Endothelial cell of umbilical vein (primary cell): ENCODE results near the gene MAPK4. TPM values are rescaled to one million over a fixed set of nuclear protein-coding genes. Genes with fewer than 3 reads are reported as not detected.

ENCODE experiments used
- BruUV-seq: library from RNA; stranded (reverse); fragments of 400-500 nt; replicated peaks from 2 replicates; lab custom pipeline; 2021; lab: Mats Ljungman, UMichigan
- CTCF ChIA-PET: fragments of 300-600, 350-600 bp; sonication (Branson Sonifier 250); formaldehyde crosslinking; loops from one replicate; lab custom pipeline; 2021; ENCODE audit warnings: antibody characterized with exemption, inconsistent platforms; lab: Charles Lee
- POLR2A ChIA-PET: fragments of 300-600, 350-600 bp; sonication (Branson Sonifier 250); formaldehyde crosslinking; loops from one replicate; lab custom pipeline; 2021; ENCODE audit warnings: antibody characterized with exemption, inconsistent platforms; lab: Charles Lee
- DNase-seq: peaks from one replicate; pipeline ENCODE4 v3.0.0-alpha.2; 2011; ENCODE audit warnings: low read depth, low spot score
- FAIRE-seq: peaks from 2 replicates; lab custom pipeline; 2011; peaks lifted over from hg19 to GRCh38; lab: Jason Lieb, UNC
- H2AFZ ChIP-seq: 2 replicates; pipeline ENCODE4 v1.6.0; 2012; ENCODE audit warnings: low read depth, low read length, control low read depth, inconsistent platforms
- H3K27ac ChIP-seq: 2 replicates; pipeline ENCODE4 v1.5.1; 2011; ENCODE audit warnings: low read depth, mild to moderate bottlenecking, control low read depth, low read length, moderate library complexity; ENCODE audit not compliant: insufficient read depth
- H3K27me3 ChIP-seq, 2 experiments: 2 replicates each; pipeline versions ENCODE4 v1.6.0 to v1.6.1; 2011; ENCODE audit warnings: low read length in 2 of 2, mixed read lengths in 1 of 2; ENCODE audit not compliant: control insufficient read depth in 2 of 2, insufficient read depth in 2 of 2
- H3K36me3 ChIP-seq, 2 experiments: 2 replicates in 1 of 2; 3 replicates in 1 of 2; pipeline ENCODE4 v1.5.1; 2011; ENCODE audit warnings: low read length in 2 of 2, mild to moderate bottlenecking in 1 of 2, moderate library complexity in 1 of 2; ENCODE audit not compliant: control insufficient read depth in 2 of 2, insufficient read depth in 2 of 2; ENCODE audit errors: extremely low read depth in 1 of 2
- H3K4me1 ChIP-seq: 3 replicates; pipeline ENCODE4 v1.5.1; 2011; ENCODE audit warnings: mild to moderate bottlenecking, low read length; ENCODE audit not compliant: control insufficient read depth, insufficient read depth; ENCODE audit errors: extremely low read depth
- H3K4me2 ChIP-seq: 2 replicates; pipeline ENCODE4 v1.6.1; 2011; ENCODE audit warnings: low read length, control low read depth, mixed read lengths; ENCODE audit not compliant: insufficient read depth
- H3K4me3 ChIP-seq, 3 experiments: fragments of 200-600 bp in 1 of 3; sonication (generic), shearing (Covaris generic) in 1 of 3; replicated peaks in 1 of 3; 2 replicates each; pipeline ENCODE4 v1.5.1; 2011 to 2016; ENCODE audit warnings: control low read depth in 3 of 3, low read length in 3 of 3, mild to moderate bottlenecking in 2 of 3, inconsistent platforms in 1 of 3, low read depth in 1 of 3, moderate library complexity in 1 of 3; ENCODE audit not compliant: insufficient read depth in 1 of 3
- H3K79me2 ChIP-seq: 2 replicates; pipeline ENCODE4 v1.6.0; 2012; ENCODE audit warnings: low read length, inconsistent platforms; ENCODE audit not compliant: control insufficient read depth, insufficient read depth
- H3K9ac ChIP-seq: replicated peaks from 2 replicates; pipeline ENCODE3; 2011; ENCODE audit warnings: low read length, control low read depth; ENCODE audit not compliant: insufficient read depth; ENCODE audit errors: extremely low read depth
- H3K9me1 ChIP-seq: replicated peaks from 3 replicates; pipeline ENCODE4 v1.6.0; 2011; ENCODE audit warnings: mild to moderate bottlenecking, low read length; ENCODE audit not compliant: control insufficient read depth, insufficient read depth; ENCODE audit errors: extremely low read depth
- H3K9me3 ChIP-seq: replicated peaks from 2 replicates; pipeline ENCODE4 v1.5.1; 2012; ENCODE audit warnings: low read length, inconsistent platforms; ENCODE audit not compliant: control insufficient read depth, insufficient read depth
- H4K20me1 ChIP-seq: replicated peaks from 2 replicates; pipeline ENCODE3; 2011; ENCODE audit warnings: mild to moderate bottlenecking, low read length; ENCODE audit not compliant: control insufficient read depth, insufficient read depth; ENCODE audit errors: extremely low read depth
- EZH2 ChIP-seq: IDR thresholded peaks from 2 replicates; pipeline ENCODE4 v1.6.1; 2012; ENCODE audit warnings: borderline replicate concordance, low read depth, mild to moderate bottlenecking, moderate library complexity, low read length, inconsistent platforms; ENCODE audit not compliant: severe bottlenecking
- FOS ChIP-seq: IDR thresholded peaks from 2 replicates; pipeline ENCODE4 v1.6.1; 2011; ENCODE audit warnings: mild to moderate bottlenecking, low read length, moderate library complexity, borderline replicate concordance; ENCODE audit not compliant: insufficient read depth
- GATA2 ChIP-seq: IDR thresholded peaks from 2 replicates; pipeline ENCODE4 v1.7.0; 2011; ENCODE audit warnings: low read depth, mild to moderate bottlenecking, moderate library complexity, mixed read lengths, low read length; ENCODE audit not compliant: insufficient read length, insufficient read depth
- JUN ChIP-seq: IDR thresholded peaks from 2 replicates; pipeline ENCODE4 v1.6.1; 2011; ENCODE audit warnings: borderline replicate concordance, low read depth; ENCODE audit not compliant: insufficient read length, insufficient read depth
- MYC ChIP-seq: IDR thresholded peaks from one replicate; pipeline ENCODE4 v1.6.1; 2011; ENCODE audit warnings: mild to moderate bottlenecking, low read depth, low read length
- POLR2A ChIP-seq: IDR thresholded peaks from 2 replicates; pipeline ENCODE4 v1.6.1; 2012; ENCODE audit warnings: low read depth, mild to moderate bottlenecking, control low read depth, low read length
- POLR2AphosphoS5 ChIP-seq: IDR thresholded peaks from 2 replicates; pipeline ENCODE4 v1.6.1; 2012; ENCODE audit warnings: low read depth, mild to moderate bottlenecking, control low read depth, low read length, moderate library complexity; ENCODE audit not compliant: insufficient read depth
- dilution Hi-C: fragments of 300-500 bp; cut with MboI; formaldehyde crosslinking; loops from one replicate; pipeline ENCODE4 v1.15.0; 2019; ENCODE audit warnings: low sequenced_read_pairs; ENCODE audit not compliant: extremely low pct_ligation_motif_present
- intact Hi-C: fragments of 100-400 bp; cut with micrococcal nuclease; formaldehyde crosslinking; loops from one replicate; pipeline ENCODE4 v1.10.0; 2022
- polyA plus RNA-seq, 4 experiments: library from polyadenylated mRNA; depleted of rRNA in 3 of 4; stranded (reverse) in 3 of 4; unstranded in 1 of 4; fragments of >200 nt; gene quantifications; 2 replicates each; pipeline versions ENCODE4 v1.2.1 to v1.2.3, GENCODE V29; 2011 to 2012; ENCODE audit warnings: missing spikeins in 1 of 4
- total RNA-seq: library from RNA; stranded (reverse); gene quantifications from 2 replicates; pipeline ENCODE4 v1.2.3, GENCODE V29; 2021
- TF ChIP-seq, protein P1 (sequence below): IDR thresholded peaks from 2 replicates; pipeline ENCODE4 v1.6.1; 2011; ENCODE audit not compliant: insufficient read depth, insufficient read length
- TF ChIP-seq, protein P2 (sequence below), 2 donors: IDR thresholded peaks; 1 replicate in 1 of 2; 2 replicates in 1 of 2; pipeline ENCODE4 v1.5.1; 2011; ENCODE audit warnings: low read length in 2 of 2, mild to moderate bottlenecking in 2 of 2, moderate library complexity in 2 of 2, control low read depth in 1 of 2, inconsistent platforms in 1 of 2, low read depth in 1 of 2; ENCODE audit not compliant: insufficient read depth in 1 of 2; ENCODE audit errors: extremely low read depth in 1 of 2

The MAPK4 gene
- total and polyA plus RNA-seq, 2 donors (not counting 3 experiments of a cell fraction or from before 2014, with no cell fraction given): not detected

DNA sequence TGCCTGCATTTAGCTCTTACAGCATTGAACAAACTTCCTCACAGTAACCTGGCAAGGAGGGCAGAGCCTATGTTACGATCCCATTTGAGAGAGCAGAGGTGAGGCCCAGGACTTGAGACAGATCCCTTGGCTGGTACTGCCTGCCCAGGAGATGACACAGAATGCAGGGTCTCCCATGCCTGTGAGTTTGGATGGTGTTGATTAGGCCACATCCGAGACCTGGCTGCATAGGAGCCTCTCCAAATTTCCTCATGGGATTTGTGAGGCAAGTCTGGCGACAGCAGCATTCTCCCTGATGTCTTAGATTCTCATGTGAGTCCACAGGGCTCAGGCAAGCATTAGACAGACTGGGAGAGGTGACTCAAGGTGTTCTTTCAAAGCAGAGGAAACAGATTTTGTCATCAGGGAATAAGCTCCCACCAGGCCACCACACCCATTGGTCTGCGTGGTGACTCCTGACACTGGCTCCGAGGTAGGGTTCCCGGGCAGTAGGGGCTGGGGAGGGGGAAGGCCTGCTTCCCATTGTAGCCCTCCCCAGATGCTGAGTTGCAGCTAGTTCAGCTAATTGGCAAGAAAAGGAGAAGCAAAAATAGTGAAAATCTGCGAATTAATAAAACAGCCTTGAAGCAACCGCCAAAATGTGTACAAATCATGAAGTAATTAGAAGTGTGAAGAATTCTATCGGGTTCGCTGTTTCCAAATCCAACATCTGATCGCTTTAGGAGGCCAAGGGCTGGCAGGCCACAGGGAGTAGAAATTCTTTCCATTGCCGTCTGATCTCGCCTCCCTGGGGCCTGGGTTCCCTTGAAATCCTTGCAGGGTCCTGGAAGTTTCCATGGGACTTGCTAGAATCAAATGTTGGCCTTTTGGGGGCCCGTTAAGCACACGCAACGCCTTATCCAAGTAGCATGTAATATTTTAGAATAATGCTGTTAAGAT is 68.0 kb downstream of the MAPK4 start:
- POLR2A ChIA-PET: no interaction called here
- no peaks in the 10 kb centered on the region for H3K36me3 ChIP-seq
- no peaks in the 10 kb centered on the region for H4K20me1 ChIP-seq
- no peaks in the 10 kb centered on the region for H3K27me3 ChIP-seq
- H3K9ac ChIP-seq: no peak overlapping the region
- H3K9me1 ChIP-seq: no peaks in the 10 kb centered on the region
- H3K27ac ChIP-seq: no peak overlapping the region
- intact Hi-C loops: no loop called here
- TF ChIP-seq POLR2A (no peak), EZH2 (no peak), FOS (no peak), MYC (no peak), JUN (no peak), GATA2 (no peak), POLR2AphosphoS5 (no peak)
- TF ChIP-seq, protein P1, sequence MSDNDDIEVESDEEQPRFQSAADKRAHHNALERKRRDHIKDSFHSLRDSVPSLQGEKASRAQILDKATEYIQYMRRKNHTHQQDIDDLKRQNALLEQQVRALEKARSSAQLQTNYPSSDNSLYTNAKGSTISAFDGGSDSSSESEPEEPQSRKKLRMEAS: no peak
- TF ChIP-seq, protein P2, sequence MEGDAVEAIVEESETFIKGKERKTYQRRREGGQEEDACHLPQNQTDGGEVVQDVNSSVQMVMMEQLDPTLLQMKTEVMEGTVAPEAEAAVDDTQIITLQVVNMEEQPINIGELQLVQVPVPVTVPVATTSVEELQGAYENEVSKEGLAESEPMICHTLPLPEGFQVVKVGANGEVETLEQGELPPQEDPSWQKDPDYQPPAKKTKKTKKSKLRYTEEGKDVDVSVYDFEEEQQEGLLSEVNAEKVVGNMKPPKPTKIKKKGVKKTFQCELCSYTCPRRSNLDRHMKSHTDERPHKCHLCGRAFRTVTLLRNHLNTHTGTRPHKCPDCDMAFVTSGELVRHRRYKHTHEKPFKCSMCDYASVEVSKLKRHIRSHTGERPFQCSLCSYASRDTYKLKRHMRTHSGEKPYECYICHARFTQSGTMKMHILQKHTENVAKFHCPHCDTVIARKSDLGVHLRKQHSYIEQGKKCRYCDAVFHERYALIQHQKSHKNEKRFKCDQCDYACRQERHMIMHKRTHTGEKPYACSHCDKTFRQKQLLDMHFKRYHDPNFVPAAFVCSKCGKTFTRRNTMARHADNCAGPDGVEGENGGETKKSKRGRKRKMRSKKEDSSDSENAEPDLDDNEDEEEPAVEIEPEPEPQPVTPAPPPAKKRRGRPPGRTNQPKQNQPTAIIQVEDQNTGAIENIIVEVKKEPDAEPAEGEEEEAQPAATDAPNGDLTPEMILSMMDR (IDR thresholded peaks at IDR 0.05; ENCODE audit: extremely low read depth in 1 of 2, insufficient read depth in 1 of 2, low read depth in 1 of 2, low read length in 2 of 2): no peak
- H2AFZ ChIP-seq: no peak overlapping the region
- no peaks in the 10 kb centered on the region for H3K79me2 ChIP-seq
- DNase-seq: no peak
- BruUV-seq: no TSS peak
- CTCF ChIA-PET: no interaction called here
- no peak overlapping the region for H3K4me3 ChIP-seq
- H3K4me2 ChIP-seq: no peak overlapping the region
- H3K4me1 ChIP-seq: no peaks in the 10 kb centered on the region
- no peak for FAIRE-seq
- H3K9me3 ChIP-seq: no peaks in the 10 kb centered on the region
- dilution Hi-C loops: no loop called here
